Subcutaneous abdominal adipose tissue (tissue), 5 donors: ENCODE results near the gene TMPRSS6.

Source experiments
- H3K27ac ChIP-seq: one replicate; pipeline ENCODE4 v1.7.0; 2013; ENCODE audit warnings: low read depth, mild to moderate bottlenecking, inconsistent platforms, low read length, moderate library complexity
- H3K27me3 ChIP-seq, 5 donors: one replicate each; pipeline ENCODE4 v1.7.0; 2013; ENCODE audit warnings: low read length in 5 of 5, inconsistent platforms in 1 of 5; ENCODE audit not compliant: control insufficient read depth in 5 of 5, insufficient read depth in 4 of 5
- H3K36me3 ChIP-seq, 5 donors: one replicate each; pipeline ENCODE4 v1.7.0; 2013; ENCODE audit warnings: low read length in 5 of 5; ENCODE audit not compliant: control insufficient read depth in 5 of 5, insufficient read depth in 5 of 5
- H3K4me1 ChIP-seq, 5 donors: one replicate each; pipeline ENCODE4 v1.7.0; 2013; ENCODE audit warnings: low read length in 5 of 5, mild to moderate bottlenecking in 3 of 5, moderate library complexity in 1 of 5; ENCODE audit not compliant: control insufficient read depth in 5 of 5, insufficient read depth in 5 of 5
- H3K4me3 ChIP-seq, 5 donors: one replicate each; pipeline ENCODE4 v1.7.0; 2013; ENCODE audit warnings: low read length in 5 of 5, low read depth in 1 of 5
- H3K9ac ChIP-seq, 5 donors: one replicate each; pipeline ENCODE4 v1.7.0; 2013; ENCODE audit warnings: low read length in 5 of 5, mild to moderate bottlenecking in 4 of 5, moderate library complexity in 3 of 5
- H3K9me3 ChIP-seq, 5 donors: one replicate each; pipeline ENCODE4 v1.7.0; 2013; ENCODE audit warnings: low read length in 5 of 5; ENCODE audit not compliant: control insufficient read depth in 5 of 5
- donor health status: healthy.
- donor health status: healthy.
- donor health status: healthy.
- donor health status: healthy.
- donor health status: healthy.

Gene TMPRSS6

GRCh38 chr22:37063431-37064420, 45.8 kb downstream of the TMPRSS6 start:
- H3K9ac ChIP-seq = no peak overlapping the region
- H3K27me3 ChIP-seq = peaks cover 19 to 31% (median 23%) of the 10 kb centered on the region in 5 donors
- H3K27ac ChIP-seq = no peak overlapping the region

DNA sequence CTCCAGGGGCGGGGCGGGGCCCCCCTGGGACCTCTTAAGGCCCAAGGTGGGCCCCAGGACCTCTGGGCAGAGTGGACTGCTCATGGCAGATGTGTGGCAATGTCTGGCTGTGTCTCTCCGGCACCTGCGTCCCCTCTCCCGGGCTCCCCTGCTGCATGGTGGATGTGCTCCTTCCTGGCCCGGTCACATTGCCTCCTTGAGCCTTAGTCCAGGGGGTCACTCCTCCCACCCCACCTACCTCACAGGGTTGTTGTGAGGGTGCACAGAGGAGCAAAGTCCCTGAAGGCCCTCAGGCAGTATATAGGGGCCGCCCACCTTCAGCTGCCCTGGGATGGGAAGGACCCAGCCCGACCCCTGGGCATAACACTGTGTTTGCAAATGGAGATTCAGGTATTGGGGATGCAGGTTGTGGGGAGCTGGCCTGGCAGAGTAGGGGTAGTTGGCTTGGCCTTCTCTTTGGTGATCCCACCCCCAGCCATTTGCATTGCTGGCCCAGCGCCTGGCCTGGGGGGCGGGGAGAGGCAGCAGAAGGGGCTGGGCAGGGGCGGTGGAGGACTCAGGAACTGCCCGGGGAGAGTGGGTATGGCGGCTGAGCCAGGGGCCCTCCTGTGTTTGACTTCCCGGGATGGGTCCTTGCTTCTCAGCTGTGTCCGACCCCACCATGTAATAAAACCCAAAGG, 46.7 kb downstream of the TMPRSS6 start:
- H3K9me3 ChIP-seq = no peaks in the 10 kb centered on the region
- peaks cover 0 to 37% (median 19%) of the 10 kb centered on the region in 5 donors for H3K36me3 ChIP-seq
- H3K9ac ChIP-seq = no peak overlapping the region
- H3K4me1 ChIP-seq = peaks cover 0 to 10% (median 4%) of the 10 kb centered on the region in 5 donors
- H3K27ac ChIP-seq = no peak overlapping the region
- H3K27me3 ChIP-seq = peaks cover 11 to 22% (median 14%) of the 10 kb centered on the region in 5 donors
- H3K4me3 ChIP-seq = no peak overlapping the region

More at GRCh38 chr22:37063431-37064420, 45.8 kb downstream of the TMPRSS6 start:
- peaks cover 0 to 10% (median 4%) of the 10 kb centered on the region in 5 donors for H3K4me1 ChIP-seq
- H3K36me3 ChIP-seq = peaks cover 0 to 30% (median 12%) of the 10 kb centered on the region in 5 donors
- no peak overlapping the region for H3K4me3 ChIP-seq
- H3K9me3 ChIP-seq = no peaks in the 10 kb centered on the region

DNA sequence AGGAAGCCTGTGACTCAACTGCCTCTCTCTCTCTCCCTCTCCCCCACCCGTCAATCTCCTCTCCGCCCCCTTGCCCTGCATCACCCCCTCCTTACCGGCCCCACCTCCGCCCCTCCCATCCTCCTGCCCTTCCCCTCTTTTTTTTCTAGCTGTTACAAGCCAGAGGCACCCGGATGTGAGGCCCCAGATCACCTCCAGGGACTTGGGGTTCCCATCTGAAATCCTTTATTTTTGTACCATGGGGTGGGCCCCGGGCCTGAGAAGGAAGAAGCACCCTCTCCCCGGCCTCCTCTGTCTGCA, 47.2 kb downstream of the TMPRSS6 start:
- no peaks in the 10 kb centered on the region for H3K9me3 ChIP-seq
- H3K9ac ChIP-seq = no peak overlapping the region
- H3K36me3 ChIP-seq = peaks cover 0 to 43% (median 22%) of the 10 kb centered on the region in 5 donors
- H3K4me1 ChIP-seq = peaks cover 0 to 10% (median 4%) of the 10 kb centered on the region in 5 donors
- H3K4me3 ChIP-seq = no peak overlapping the region
- H3K27ac ChIP-seq = no peak overlapping the region
- peaks cover 6 to 17% (median 9%) of the 10 kb centered on the region in 5 donors for H3K27me3 ChIP-seq

GRCh38 chr22:37061611-37062375, 47.7 kb downstream of the TMPRSS6 start:
- Histone ChIP-seq H3K4me3 (no peak overlapping the region), H3K9ac (no peak overlapping the region), H3K27ac (no peak overlapping the region), H3K9me3 (no peaks in the 10 kb centered on the region), H3K27me3 (peaks cover 6 to 15% (median 9%) of the 10 kb centered on the region in 5 donors), H3K4me1 (peaks cover 0 to 10% (median 4%) of the 10 kb centered on the region in 5 donors), H3K36me3 (peaks cover 0 to 48% (median 26%) of the 10 kb centered on the region in 5 donors)

GRCh38 chr22:37060801-37061610, 48.5 kb downstream of the TMPRSS6 start:
- H3K27ac ChIP-seq = no peak overlapping the region
- no peak overlapping the region for H3K4me3 ChIP-seq
- H3K4me1 ChIP-seq = peaks cover 0 to 10% (median 4%) of the 10 kb centered on the region in 5 donors
- H3K9ac ChIP-seq = no peak overlapping the region
- no peaks in the 10 kb centered on the region for H3K9me3 ChIP-seq
- peaks cover 0 to 54% (median 29%) of the 10 kb centered on the region in 5 donors for H3K36me3 ChIP-seq
- H3K27me3 ChIP-seq = peaks cover 0 to 12% (median 6%) of the 10 kb centered on the region in 5 donors

- H3K27ac ChIP-seq = no peak overlapping the region
- no peak overlapping the region for H3K9ac ChIP-seq
- H3K36me3 ChIP-seq = peaks cover 0 to 62% (median 35%) of the 10 kb centered on the region in 5 donors
- H3K9me3 ChIP-seq = no peaks in the 10 kb centered on the region
- peaks cover 0 to 9% (median 3%) of the 10 kb centered on the region in 5 donors for H3K27me3 ChIP-seq
- H3K4me1 ChIP-seq = peaks cover 0 to 10% (median 4%) of the 10 kb centered on the region in 5 donors
- no peak overlapping the region for H3K4me3 ChIP-seq
Observed at GRCh38 chr22:37059876-37060449, 49.5 kb downstream of the TMPRSS6 start.

- Histone ChIP-seq H3K9me3 (no peaks in the 10 kb centered on the region), H3K27me3 (peaks cover 0 to 6% (median 0%) of the 10 kb centered on the region in 5 donors), H3K36me3 (peaks cover 0 to 67% (median 35%) of the 10 kb centered on the region in 5 donors), H3K9ac (no peak overlapping the region), H3K4me3 (no peak overlapping the region), H3K4me1 (peaks cover 0 to 10% (median 4%) of the 10 kb centered on the region in 5 donors), H3K27ac (no peak overlapping the region)
Observed at GRCh38 chr22:37058917-37059701, 50.4 kb downstream of the TMPRSS6 start.

DNA sequence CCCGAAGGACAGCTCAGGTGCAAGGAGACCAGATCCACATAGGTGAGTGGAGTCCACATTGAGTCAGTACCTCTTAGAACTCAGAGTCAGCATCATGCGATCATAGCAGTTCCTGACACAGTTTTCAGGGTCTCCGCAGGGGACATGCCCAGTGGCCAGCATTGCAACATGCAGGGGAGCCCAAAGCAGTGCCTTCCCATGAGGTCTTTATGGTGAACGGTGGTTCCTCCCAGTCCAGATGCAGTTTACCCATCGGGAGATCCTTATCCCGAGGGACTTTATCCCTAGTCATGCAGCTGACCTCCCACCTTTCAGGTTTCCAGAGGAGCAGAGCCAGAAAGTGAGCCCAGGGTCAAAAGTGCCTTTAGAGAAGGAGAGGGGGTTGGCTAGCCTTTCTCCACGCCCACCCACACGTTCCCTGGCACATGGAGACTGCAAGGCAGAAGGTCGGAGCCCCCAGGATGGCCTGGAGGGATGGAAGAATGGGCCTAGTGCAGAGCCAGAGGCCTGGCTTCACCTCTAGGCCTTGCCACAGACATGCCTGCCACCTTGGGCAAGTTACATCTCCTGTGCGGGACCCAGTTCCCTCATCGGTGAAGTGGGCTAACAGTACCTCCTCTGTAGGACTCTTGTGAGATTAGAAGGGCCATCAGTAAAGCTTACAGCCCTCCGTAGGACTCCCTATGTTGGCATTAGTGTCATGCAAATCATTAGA, 51.6 kb downstream of the TMPRSS6 start:
- Histone ChIP-seq H3K4me1 (peaks cover 0 to 6% (median 0%) of the 10 kb centered on the region in 5 donors), H3K9me3 (no peaks in the 10 kb centered on the region), H3K27ac (no peak overlapping the region), H3K36me3 (peaks cover 0 to 67% (median 35%) of the 10 kb centered on the region in 5 donors), H3K27me3 (peaks cover 0 to 10% (median 6%) of the 10 kb centered on the region in 5 donors), H3K9ac (no peak overlapping the region), H3K4me3 (no peak overlapping the region)
